HepG2 (cell line): ENCODE measurements around the gene TSHZ2. TPM values are rescaled to one million over a fixed set of nuclear protein-coding genes. Genes with fewer than 3 reads are reported as not detected.

Experiments used
- ATAC-seq: fragments of 200-7000 bp; cut with Tn5 transposase; 3 replicates; pipeline ENCODE4 v1.9.1; 2020; ENCODE audit warnings: mild to moderate bottlenecking, moderate library complexity
- BruUV-seq: library from RNA; stranded (reverse); fragments of 400-500 nt; replicated peaks from 2 replicates; lab custom pipeline; 2021; lab: Mats Ljungman, UMichigan
- CTCF ChIA-PET: fragments of 300-600 bp; formaldehyde crosslinking; extraction: SDS; loops from one replicate; lab custom pipeline; 2021; ENCODE audit warnings: low total read pairs, inconsistent platforms, low intra/inter-chr PET ratio; lab: Yijun Ruan, JAX
- POLR2A ChIA-PET: fragments of 350-600 bp; sonication (Branson Sonifier 250); formaldehyde crosslinking; loops from one replicate; lab custom pipeline; 2020; ENCODE audit warnings: antibody characterized with exemption, inconsistent platforms; lab: Yijun Ruan, JAX
- DNase-seq: peaks from one replicate; pipeline ENCODE4 v3.0.0-alpha.2; 2015; ENCODE audit warnings: low spot score
- FAIRE-seq: peaks from 3 replicates; lab custom pipeline; 2011; peaks lifted over from hg19 to GRCh38; lab: Jason Lieb, UNC
- H2AFZ ChIP-seq: one replicate; pipeline ENCODE4 v1.6.1; 2011; ENCODE audit warnings: low read length, inconsistent platforms
- H3K27ac ChIP-seq: fragments of 300-600 bp; 3 replicates; pipeline ENCODE4 v1.8.0; 2011; ENCODE audit warnings: mixed run types, mild to moderate bottlenecking, mixed read lengths, low read length, inconsistent platforms; ENCODE audit not compliant: insufficient read depth; ENCODE audit errors: extremely low read length
- H3K27me3 ChIP-seq, 2 experiments: fragments of 200-600 bp in 1 of 2; 2 replicates in 1 of 2; 3 replicates in 1 of 2; pipeline versions ENCODE4 v1.6.0 to v1.8.0; 2011; ENCODE audit warnings: low read length in 2 of 2, mild to moderate bottlenecking in 2 of 2, moderate library complexity in 2 of 2, inconsistent platforms in 1 of 2; ENCODE audit not compliant: insufficient read depth in 2 of 2, control insufficient read depth in 1 of 2
- H3K36me3 ChIP-seq, 2 experiments: fragments of 200-600 bp in 1 of 2; replicated peaks in 1 of 2; 2 replicates in 1 of 2; 3 replicates in 1 of 2; pipeline versions ENCODE4 v1.5.1 to v1.8.0; 2011; ENCODE audit warnings: low read length in 2 of 2, inconsistent platforms in 1 of 2; ENCODE audit not compliant: insufficient read depth in 2 of 2, control insufficient read depth in 1 of 2
- H3K4me1 ChIP-seq: 2 replicates; pipeline ENCODE4 v1.5.1; 2012; ENCODE audit warnings: low read length, inconsistent platforms; ENCODE audit not compliant: insufficient read depth
- H3K4me2 ChIP-seq: 2 replicates; pipeline ENCODE4 v1.6.0; 2011; ENCODE audit warnings: low read depth, low read length, inconsistent platforms
- H3K4me3 ChIP-seq, 3 experiments: fragments of 200-600 bp in 1 of 3; sonication (generic), shearing (Covaris generic) in 1 of 3; replicated peaks in 1 of 3; 2 replicates each; pipeline ENCODE4 v1.5.1; 2011 to 2016; ENCODE audit warnings: low read length in 3 of 3, inconsistent platforms in 2 of 3, low read depth in 2 of 3, mild to moderate bottlenecking in 2 of 3, control low read depth in 1 of 3, mixed read lengths in 1 of 3; ENCODE audit not compliant: insufficient read depth in 1 of 3
- H3K79me2 ChIP-seq: one replicate; pipeline ENCODE4 v1.6.1; 2011; ENCODE audit warnings: low read length, inconsistent platforms; ENCODE audit not compliant: insufficient read depth
- H3K9ac ChIP-seq: 2 replicates; pipeline ENCODE4 v1.6.0; 2011; ENCODE audit warnings: mild to moderate bottlenecking, low read depth, low read length, inconsistent platforms; ENCODE audit not compliant: insufficient read depth
- H3K9me3 ChIP-seq: 2 replicates; pipeline ENCODE4 v1.5.1; 2012; ENCODE audit warnings: mild to moderate bottlenecking, low read length
- H4K20me1 ChIP-seq: 2 replicates; pipeline ENCODE4 v1.6.0; 2011; ENCODE audit warnings: inconsistent platforms, mild to moderate bottlenecking, low read length, moderate library complexity; ENCODE audit not compliant: insufficient read depth
- HNF1A ChIP-seq, 2 experiments: sonication (generic) in 1 of 2; formaldehyde crosslinking in 1 of 2; IDR thresholded peaks; 2 replicates each; pipeline versions ENCODE4 v1.4.0 to v1.6.1; 2016 to 2020; ENCODE audit warnings: borderline replicate concordance in 1 of 2, low read depth in 1 of 2, mild to moderate bottlenecking in 1 of 2, missing genetic modification reagents in 1 of 2
- SNAPC2 ChIP-seq: sonication (generic); formaldehyde crosslinking; IDR thresholded peaks from 2 replicates; pipeline ENCODE4 v1.8.1; 2022; ENCODE audit warnings: mild to moderate bottlenecking, missing genetic modification reagents
- STAT5B ChIP-seq: sonication (generic); formaldehyde crosslinking; IDR thresholded peaks from 2 replicates; pipeline ENCODE4 v1.4.0; 2020; ENCODE audit warnings: missing genetic modification reagents
- XRCC5 ChIP-seq: fragments of 200-400 bp; formaldehyde crosslinking; optimal IDR thresholded peaks from 2 replicates; pipeline ENCODE3; 2017; ENCODE audit warnings: mild to moderate bottlenecking, low read length
- ZFYVE20 ChIP-seq: sonication (generic); formaldehyde crosslinking; IDR thresholded peaks from 2 replicates; pipeline ENCODE4 v1.8.0; 2023; ENCODE audit warnings: low read depth, mild to moderate bottlenecking, moderate library complexity, missing genetic modification reagents, borderline replicate concordance
- ZNF235 ChIP-seq: sonication (generic); formaldehyde crosslinking; IDR thresholded peaks from 2 replicates; pipeline ENCODE4 v1.8.1; 2023; ENCODE audit warnings: mild to moderate bottlenecking, missing genetic modification reagents, borderline replicate concordance
- ZNF33A ChIP-seq: sonication (generic); formaldehyde crosslinking; IDR thresholded peaks from 2 replicates; pipeline ENCODE4 v1.5.1; 2020; ENCODE audit warnings: missing genetic modification reagents, mild to moderate bottlenecking, moderate library complexity, borderline replicate concordance
- ZNF605 ChIP-seq: sonication (generic); formaldehyde crosslinking; IDR thresholded peaks from 2 replicates; pipeline ENCODE4 v1.8.0; 2022; ENCODE audit warnings: mild to moderate bottlenecking, missing genetic modification reagents
- ZZZ3 ChIP-seq: sonication (generic); formaldehyde crosslinking; IDR thresholded peaks from 2 replicates; pipeline ENCODE4 v1.4.0; 2020; ENCODE audit warnings: missing genetic modification reagents, mild to moderate bottlenecking, borderline replicate concordance
- WGBS: methylation state at CpG from one replicate; pipeline ENCODE4 v1.1.6; 2017; ENCODE audit warnings: low lambda C conversion rate; 5-methylcytosine and 5-hydroxymethylcytosine counted together
- in situ Hi-C: cut with HindIII; loops from 2 replicates; pipeline ENCODE4 v1.10.0; 2017; ENCODE audit warnings: low pct_unique_long_range_greater_than_20kb; ENCODE audit not compliant: extremely low pct_ligation_motif_present
- intact Hi-C: fragments of 100-400 bp; cut with micrococcal nuclease; formaldehyde crosslinking; loops from one replicate; pipeline ENCODE4 v1.10.0; 2022; ENCODE audit not compliant: unreplicated experiment
- polyA plus RNA-seq, 8 experiments: library from polyadenylated mRNA; depleted of rRNA in 3 of 8; stranded (reverse) in 7 of 8; unstranded in 1 of 8; fragments of >200 nt; fragmentation: Illumina TruSeq in 4 of 8; extraction: Trizol in 4 of 8; gene quantifications; 2 replicates each; pipeline versions ENCODE4 v1.2.1 to v1.2.3, GENCODE V29; 2011 to 2016; ENCODE audit warnings: low read depth in 4 of 8, missing spikeins in 1 of 8, mixed read lengths in 1 of 8; ENCODE audit not compliant: insufficient read depth in 1 of 8
- total RNA-seq, 5 experiments: library from RNA; depleted of rRNA; stranded (reverse); fragments of >200 nt; fragmentation: Illumina TruSeq; extraction: Trizol; gene quantifications; 2 replicates each; pipeline ENCODE4 v1.2.3, GENCODE V29; 2016; ENCODE audit warnings: low read depth in 1 of 5
- TF ChIP-seq, protein P1 (sequence below): sonication (generic); formaldehyde crosslinking; IDR thresholded peaks from 2 replicates; pipeline ENCODE4 v1.5.1; 2020; ENCODE audit warnings: missing genetic modification reagents, mild to moderate bottlenecking, borderline replicate concordance
- TF ChIP-seq, protein P2 (sequence below): sonication (generic); formaldehyde crosslinking; IDR thresholded peaks from 2 replicates; pipeline ENCODE4 v1.8.1; 2022; ENCODE audit warnings: mild to moderate bottlenecking, missing genetic modification reagents
- TF ChIP-seq, protein P3 (sequence below), 2 experiments: sonication (generic) in 1 of 2; formaldehyde crosslinking in 1 of 2; IDR thresholded peaks; 2 replicates each; pipeline versions ENCODE4 v1.5.1 to v1.6.1; 2011 to 2020; ENCODE audit warnings: borderline replicate concordance in 1 of 2, low read depth in 1 of 2, low read length in 1 of 2, mild to moderate bottlenecking in 1 of 2, missing genetic modification reagents in 1 of 2, moderate library complexity in 1 of 2

Gene TSHZ2
- total and polyA plus RNA-seq, 2 of the 13 experiments (the other 11 are each of a cell fraction or from before 2014, with no cell fraction given), result 0.01 TPM; not detected in 1

DNA sequence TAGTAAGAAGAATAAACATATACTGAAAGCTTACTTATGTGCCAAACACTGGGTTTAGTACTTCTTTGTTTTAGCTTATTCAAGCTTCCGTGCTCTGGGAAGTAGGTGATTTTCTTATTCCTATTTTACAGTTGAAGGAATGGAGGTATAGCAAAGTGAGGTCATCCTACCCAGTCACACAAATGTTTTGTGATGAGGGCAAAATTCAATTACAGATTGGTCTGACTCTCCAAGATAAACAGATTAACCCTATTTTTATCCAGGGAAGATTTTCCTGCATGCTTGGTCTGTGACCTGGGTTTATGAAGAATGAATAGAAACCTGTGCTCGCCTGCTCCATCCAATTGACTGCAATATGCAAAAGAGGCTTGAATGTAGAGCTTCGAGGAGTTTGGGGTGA is 311.4 kb downstream of the TSHZ2 start (continued):
- TF ChIP-seq HNF1A (IDR thresholded peaks at IDR 0.05; ENCODE audit: low read depth) (no peak), HNF1A (CRISPR knock-in tag; IDR thresholded peaks at IDR 0.05; ENCODE audit: borderline replicate concordance) (no peak), ZZZ3 (CRISPR knock-in tag) (no peak)

GRCh38 chr20:53284256-53284655 is 312.1 kb downstream of the TSHZ2 start:
- Histone ChIP-seq H3K9ac (no peak overlapping the region), H4K20me1 (no peaks in the 10 kb centered on the region), H3K9me3 (no peaks in the 10 kb centered on the region), H3K4me1 (no peaks in the 10 kb centered on the region), H3K27me3 (peaks cover 0 to 14% of the 10 kb centered on the region in 2 experiments; a peak in 2 of 5 replicates), H3K79me2 (no peaks in the 10 kb centered on the region), H3K27ac (no peak overlapping the region), H3K4me3 (no peak overlapping the region), H2AFZ (no peak overlapping the region), H3K4me2 (no peak overlapping the region), H3K36me3 (no peaks in the 10 kb centered on the region)
- intact Hi-C loops (no loop called here), in situ Hi-C loops (no loop called here)
- no peak for ATAC-seq
- 40% methylated on average over 11 of the region's 11 CpGs for WGBS
- CTCF ChIA-PET, result no interaction called here
- POLR2A ChIA-PET, result no interaction called here
- BruUV-seq, result no TSS peak
- FAIRE-seq, result no peak
- DNase-seq, result no peak
- TF ChIP-seq ZFYVE20 (CRISPR knock-in tag), result no peak
- TF ChIP-seq, protein P1, sequence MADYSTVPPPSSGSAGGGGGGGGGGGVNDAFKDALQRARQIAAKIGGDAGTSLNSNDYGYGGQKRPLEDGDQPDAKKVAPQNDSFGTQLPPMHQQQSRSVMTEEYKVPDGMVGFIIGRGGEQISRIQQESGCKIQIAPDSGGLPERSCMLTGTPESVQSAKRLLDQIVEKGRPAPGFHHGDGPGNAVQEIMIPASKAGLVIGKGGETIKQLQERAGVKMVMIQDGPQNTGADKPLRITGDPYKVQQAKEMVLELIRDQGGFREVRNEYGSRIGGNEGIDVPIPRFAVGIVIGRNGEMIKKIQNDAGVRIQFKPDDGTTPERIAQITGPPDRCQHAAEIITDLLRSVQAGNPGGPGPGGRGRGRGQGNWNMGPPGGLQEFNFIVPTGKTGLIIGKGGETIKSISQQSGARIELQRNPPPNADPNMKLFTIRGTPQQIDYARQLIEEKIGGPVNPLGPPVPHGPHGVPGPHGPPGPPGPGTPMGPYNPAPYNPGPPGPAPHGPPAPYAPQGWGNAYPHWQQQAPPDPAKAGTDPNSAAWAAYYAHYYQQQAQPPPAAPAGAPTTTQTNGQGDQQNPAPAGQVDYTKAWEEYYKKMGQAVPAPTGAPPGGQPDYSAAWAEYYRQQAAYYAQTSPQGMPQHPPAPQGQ, result no peak
- no peak for TF ChIP-seq SNAPC2 (CRISPR knock-in tag)
- TF ChIP-seq ZNF235 (CRISPR knock-in tag), result no peak
- no peak for TF ChIP-seq STAT5B (CRISPR knock-in tag)
- TF ChIP-seq, protein P2, sequence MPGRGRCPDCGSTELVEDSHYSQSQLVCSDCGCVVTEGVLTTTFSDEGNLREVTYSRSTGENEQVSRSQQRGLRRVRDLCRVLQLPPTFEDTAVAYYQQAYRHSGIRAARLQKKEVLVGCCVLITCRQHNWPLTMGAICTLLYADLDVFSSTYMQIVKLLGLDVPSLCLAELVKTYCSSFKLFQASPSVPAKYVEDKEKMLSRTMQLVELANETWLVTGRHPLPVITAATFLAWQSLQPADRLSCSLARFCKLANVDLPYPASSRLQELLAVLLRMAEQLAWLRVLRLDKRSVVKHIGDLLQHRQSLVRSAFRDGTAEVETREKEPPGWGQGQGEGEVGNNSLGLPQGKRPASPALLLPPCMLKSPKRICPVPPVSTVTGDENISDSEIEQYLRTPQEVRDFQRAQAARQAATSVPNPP (CRISPR knock-in tag), result no peak
- no peak for TF ChIP-seq ZNF33A (CRISPR knock-in tag)
- TF ChIP-seq ZNF605 (CRISPR knock-in tag), result no peak
- TF ChIP-seq XRCC5, result no peak
- TF ChIP-seq, protein P3, sequence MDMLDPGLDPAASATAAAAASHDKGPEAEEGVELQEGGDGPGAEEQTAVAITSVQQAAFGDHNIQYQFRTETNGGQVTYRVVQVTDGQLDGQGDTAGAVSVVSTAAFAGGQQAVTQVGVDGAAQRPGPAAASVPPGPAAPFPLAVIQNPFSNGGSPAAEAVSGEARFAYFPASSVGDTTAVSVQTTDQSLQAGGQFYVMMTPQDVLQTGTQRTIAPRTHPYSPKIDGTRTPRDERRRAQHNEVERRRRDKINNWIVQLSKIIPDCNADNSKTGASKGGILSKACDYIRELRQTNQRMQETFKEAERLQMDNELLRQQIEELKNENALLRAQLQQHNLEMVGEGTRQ (IDR thresholded peaks at IDR 0.05; ENCODE audit: low read depth, low read length), result no peak
- TF ChIP-seq, protein P3 (CRISPR knock-in tag; IDR thresholded peaks at IDR 0.05; ENCODE audit: borderline replicate concordance), result no peak
